Heart left ventricle (tissue), 16 donors: ENCODE results near the gene FLII. TPM values are rescaled to one million over a fixed set of nuclear protein-coding genes. Genes with fewer than 3 reads are reported as not detected.

Experiments
- ATAC-seq, 4 donors: fragments of 200-7000 bp; cut with Tn5 transposase; one replicate each; pipeline ENCODE4 v1.9.1; 2020 to 2022; ENCODE audit warnings: moderate library complexity in 4 of 4, mild to moderate bottlenecking in 3 of 4, moderate number of reproducible peaks in 1 of 4
- DNase-seq, 5 donors: peaks; one replicate each; pipeline ENCODE4 v3.0.0-alpha.2; 2020
- H3K27ac ChIP-seq, 12 donors: fragments of 200-600 bp; sonication (generic) in 4 of 12; one replicate each; pipeline versions ENCODE4 v1.5.0 to v1.8.0; 2016 to 2022; ENCODE audit warnings: mild to moderate bottlenecking in 2 of 12
- H3K27me3 ChIP-seq, 9 donors: fragments of 200-600 bp; sonication (generic) in 2 of 9; one replicate each; pipeline versions ENCODE4 v1.5.1 to v1.8.0; 2016 to 2022; ENCODE audit warnings: mild to moderate bottlenecking in 3 of 9
- H3K36me3 ChIP-seq, 9 donors: fragments of 200-600 bp; sonication (generic) in 2 of 9; one replicate each; pipeline versions ENCODE4 v1.5.0 to v1.8.0; 2018 to 2022; ENCODE audit warnings: mild to moderate bottlenecking in 2 of 9
- H3K4me1 ChIP-seq, 12 donors: fragments of 200-600 bp; sonication (generic) in 4 of 12; one replicate each; pipeline versions ENCODE4 v1.5.0 to v1.8.0; 2016 to 2022; ENCODE audit warnings: mild to moderate bottlenecking in 3 of 12
- H3K4me3 ChIP-seq, 12 donors: fragments of 200-600 bp; sonication (generic) in 4 of 12; one replicate each; pipeline versions ENCODE4 v1.5.0 to v1.8.0; 2017 to 2022; ENCODE audit warnings: mild to moderate bottlenecking in 9 of 12, moderate library complexity in 4 of 12
- H3K9me3 ChIP-seq, 12 donors: fragments of 200-600 bp; sonication (generic) in 4 of 12; one replicate each; pipeline versions ENCODE4 v1.5.0 to v1.8.0; 2016 to 2022; ENCODE audit warnings: mild to moderate bottlenecking in 1 of 12
- CTCF ChIP-seq, 12 donors: fragments of 200-600 bp; sonication (generic) in 4 of 12; IDR thresholded peaks; one replicate each; pipeline versions ENCODE4 v1.5.0 to v1.8.0; 2018 to 2022; ENCODE audit warnings: antibody characterized with exemption in 12 of 12, mild to moderate bottlenecking in 5 of 12
- POLR2A ChIP-seq, 2 donors: fragments of 450-650 bp; IDR thresholded peaks; one replicate each; pipeline ENCODE4 v1.6.1; 2017; ENCODE audit warnings: antibody characterized with exemption in 2 of 2, mild to moderate bottlenecking in 2 of 2, moderate library complexity in 2 of 2
- WGBS, 4 donors: extraction: QIAGEN DNeasy Blood & Tissue Kit in 2 of 4; methylation state at CpG; one replicate each; pipeline versions ENCODE4 v1.1.5 to v1.1.7; 2013 to 2018; 5-methylcytosine and 5-hydroxymethylcytosine counted together
- intact Hi-C, 10 donors: fragments of 100-400 bp; cut with DNase I; formaldehyde crosslinking; loops; one replicate each; pipeline versions ENCODE4 v1.11.1 to v1.14.2; 2022
- polyA plus RNA-seq, 2 donors: library from polyadenylated mRNA; stranded (reverse); fragments of 200-250 nt; gene quantifications; one replicate each; pipeline ENCODE4 v1.2.3, GENCODE V29; 2013
- total RNA-seq, 9 donors: library from RNA; depleted of rRNA in 2 of 9; stranded (reverse); fragments of >200 nt in 2 of 9; fragmentation: NEBNext Ultra II Directional in 3 of 9; extraction: Animal tissue kit (Norgen Biotek cat#: 25700) in 3 of 9; gene quantifications; one replicate each; pipeline versions ENCODE4 v1.1.0 to v1.2.4, GENCODE V29; 2016 to 2023
- donor health status: ischemic (EF 13 %, LVEDD 7.1; RV severe dilation, severe dysfunction).
- donor health status: healthy with polysubstance abuse.
- donor health status: DM: no; HTN: yes; CAD: no.
- donor health status: DM: no; HTN: no; CAD: no.
- donor health status: ischemic (EF 25% LVEDD 6.9; RV normal size, moderate dysfunction).
- donor health status: ischemic (EF 25% LVEDD 5.7; RV mildly dilated, moderate dysfunction).
- donor health status: healthy.
- donor health status: DM: yes; HTN: yes; CAD: no.
- donor health status: ischemic (EF 35%, LVEDD 5.7; RV mildly dilated, moderate dysfunction).
- donor health status: nonischemic (EF 11% LVEDD 7.7; RV severe dilation, severe dysfunction).
- donor health status: DM: yes; HTN: yes; CAD: no.
- donor health status: PGD.
- donor health status: ischemic (EF 29% LVEDD 5.4; RV normal size, mild dysfunction).
- donor health status: nonischemic (EF 23%, LVEDD 6.1; RV moderate dilation, normal function).

FLII gene
- total and polyA plus RNA-seq, 11 donors, result 218 to 535 (median 321) TPM

- ATAC-seq, result peak in 3 of 4 donors; percentile 14 to 30 (median 22)
- Histone ChIP-seq H3K27ac (peak overlapping the region; percentile 93 to 99 (median 98)), H3K4me1 (peaks cover 6 to 54% (median 44%) of the 10 kb centered on the region in 12 donors), H3K9me3 (no peaks in the 10 kb centered on the region), H3K27me3 (no peaks in the 10 kb centered on the region), H3K36me3 (peaks cover 0 to 44% (median 40%) of the 10 kb centered on the region in 9 donors), H3K4me3 (peak overlapping the region; percentile 68 to 100 (median 94))
- WGBS, 4 donors, result 14 to 21% (median 16%) methylated on average over 11 to 18 of the region's 18 CpGs
- TF ChIP-seq CTCF (IDR thresholded peaks at IDR 0.05) (no peak), POLR2A (IDR thresholded peaks at IDR 0.05) (no peak)
- intact Hi-C loops, result loop anchor here in 2 of 10 donors (5.0 to 10.0 kb wide), 2 partner anchors 57 to 70 kb away; partner anchors contain the start of genes SMCR8 (in 1 of the 2) and TOP3A (in 1 of the 2)
- peak; percentile 66 to 82 (median 77) for DNase-seq
Observed at GRCh38 chr17:18257268-18257981, 1.1 kb downstream of the FLII start.

GRCh38 chr17:18256776-18257175 lies 1.8 kb downstream of the FLII start:
- WGBS, 4 donors, result 73 to 88% (median 79%) methylated on average over 7 of the region's 7 CpGs
- H3K27ac ChIP-seq, result peak overlapping the region in 8 of 12 donors; percentile 94 to 99 (median 99)
- H3K4me1 ChIP-seq, result peaks cover 6 to 48% (median 38%) of the 10 kb centered on the region in 12 donors
- H3K4me3 ChIP-seq, result peak overlapping the region in 8 of 12 donors; percentile 68 to 100 (median 95)
- no peak for ATAC-seq
- no peaks in the 10 kb centered on the region for H3K27me3 ChIP-seq
- intact Hi-C loops, result loop anchor here in 2 of 10 donors (5.0 to 10.0 kb wide), 2 partner anchors 58 to 69 kb away; partner anchors contain the start of genes SMCR8 (in 1 of the 2) and TOP3A (in 1 of the 2)
- no peaks in the 10 kb centered on the region for H3K9me3 ChIP-seq
- DNase-seq, result no peak
- H3K36me3 ChIP-seq, result peaks cover 2 to 50% (median 46%) of the 10 kb centered on the region in 9 donors
- TF ChIP-seq POLR2A (IDR thresholded peaks at IDR 0.05) (no peak), CTCF (IDR thresholded peaks at IDR 0.05) (no peak)

GRCh38 chr17:18256351-18256750 lies 2.2 kb downstream of the FLII start:
- 35 to 77% (median 63%) methylated on average over 10 to 11 of the region's 11 CpGs for WGBS, 4 donors
- Histone ChIP-seq H3K4me1 (peaks cover 6 to 44% (median 33%) of the 10 kb centered on the region in 12 donors), H3K27ac (peak overlapping the region in 6 of 12 donors; percentile 94 to 99 (median 99)), H3K9me3 (no peaks in the 10 kb centered on the region), H3K27me3 (no peaks in the 10 kb centered on the region), H3K36me3 (peaks cover 5 to 55% (median 51%) of the 10 kb centered on the region in 9 donors), H3K4me3 (peak overlapping the region in 1 of 12 donors; percentile 71)
- intact Hi-C loops, result loop anchor here in 2 of 10 donors (5.0 to 10.0 kb wide), 2 partner anchors 58 to 69 kb away; partner anchors contain the start of genes SMCR8 (in 1 of the 2) and TOP3A (in 1 of the 2)
- TF ChIP-seq POLR2A (IDR thresholded peaks at IDR 0.05) (no peak), CTCF (IDR thresholded peaks at IDR 0.05) (no peak)
- ATAC-seq, result no peak
- DNase-seq, result no peak
